Measurements from ENCODE around the gene SLC16A4. TPM values are rescaled to one million over a fixed set of nuclear protein-coding genes. Genes with fewer than 3 reads are reported as not detected.

SLC16A4 gene
- total and polyA plus RNA-seq, 2 of the 8 experiments (the other 6 are each of a cell fraction or from before 2014, with no cell fraction given) = 0.30 to 0.43 TPM

DNA sequence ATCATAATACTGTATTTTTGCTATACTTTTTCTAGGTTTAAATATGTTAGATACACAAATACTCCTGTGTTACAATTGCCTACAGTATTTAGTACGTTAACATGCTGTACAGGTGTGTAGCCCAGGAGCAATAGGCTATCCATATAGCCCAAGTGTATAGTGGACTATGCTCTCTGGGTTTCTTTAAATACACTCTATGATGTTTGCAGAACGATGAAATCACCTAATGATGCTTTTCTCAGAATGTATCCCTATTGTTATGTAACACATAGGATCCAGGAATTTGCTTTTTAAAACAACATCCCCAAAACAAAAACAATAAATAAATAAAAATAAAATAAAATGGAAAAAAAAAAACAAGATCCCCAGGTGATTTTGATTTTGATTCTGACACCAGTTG is 69.8 kb downstream of the SLC16A4 start:
- H3K4me2 ChIP-seq (ENCODE audit: insufficient read depth in 1 of 2, low read depth in 2 of 2, low read length in 2 of 2) = no peak overlapping the region
- no peaks in the 10 kb centered on the region for H3K79me2 ChIP-seq (ENCODE audit: control insufficient read depth in 1 of 2, insufficient read depth in 2 of 2, low read length in 2 of 2)
- DNase-seq (ENCODE audit: low read depth in 1 of 2, low spot score in 2 of 2) (no peak), FAIRE-seq (no peak)
- CTCF ChIA-PET (ENCODE audit: partially characterized antibody) = interaction anchor here (0.6 to 34.1 kb wide), 6 partner anchors 8 to 139 kb away, joined by 3 to 1001 read pairs (median 3); partner anchors contain the start of gene KCNC4
- H3K4me3 ChIP-seq (ENCODE audit: extremely low read depth in 1 of 4, insufficient read depth in 2 of 4, low read depth in 3 of 4, low read length in 4 of 4) = no peak overlapping the region
- no peaks in the 10 kb centered on the region for H3K23me2 ChIP-seq (ENCODE audit: low read depth, low read length)
- POLR2A ChIA-PET (ENCODE audit: partially characterized antibody) = no interaction called here
- H3K27ac ChIP-seq (ENCODE audit: low read depth, low read length) = no peak overlapping the region
- no peak overlapping the region for H3K14ac ChIP-seq (ENCODE audit: insufficient read length)
- no peak overlapping the region for H2AK5ac ChIP-seq (ENCODE audit: low read depth, low read length)
- no peaks in the 10 kb centered on the region for H3K9me3 ChIP-seq (ENCODE audit: insufficient read depth in 2 of 2, low read depth in 1 of 2, low read length in 1 of 2)
- H2BK20ac ChIP-seq (ENCODE audit: low read length) = no peak overlapping the region
- no peak overlapping the region for H2BK5ac ChIP-seq (ENCODE audit: low read depth, low read length)
- H4K20me1 ChIP-seq (replicated peaks in 1 of 2; ENCODE audit: control insufficient read depth in 1 of 2, insufficient read depth in 2 of 2, low read length in 2 of 2) = no peaks in the 10 kb centered on the region
- no peak overlapping the region for H3K9ac ChIP-seq (replicated peaks in 1 of 4; ENCODE audit: extremely low read depth in 1 of 4, low read depth in 3 of 4, low read length in 3 of 4)
- no peak overlapping the region for H2BK12ac ChIP-seq (ENCODE audit: low read depth, low read length)
- H3K18ac ChIP-seq (ENCODE audit: extremely low read depth, low read length) = no peak overlapping the region
- H3K27me3 ChIP-seq (replicated peaks in 1 of 4; ENCODE audit: control insufficient read depth in 3 of 4, extremely low read depth in 1 of 4, insufficient read depth in 3 of 4, low read length in 3 of 4) = no peaks in the 10 kb centered on the region
- no peak overlapping the region for H2BK120ac ChIP-seq (replicated peaks; ENCODE audit: low read depth, low read length)
- no peak overlapping the region for H4K5ac ChIP-seq (ENCODE audit: insufficient read length, low read depth, low read length)
- H4K8ac ChIP-seq (ENCODE audit: extremely low read depth, insufficient read depth, low read length) = no peak overlapping the region
- no peak overlapping the region for H3K23ac ChIP-seq (ENCODE audit: insufficient read length)
- H3K4me1 ChIP-seq (replicated peaks in 1 of 4; ENCODE audit: control insufficient read depth in 3 of 4, insufficient read depth in 4 of 4, low read length in 3 of 4) = no peaks in the 10 kb centered on the region
- no peaks in the 10 kb centered on the region for H3K36me3 ChIP-seq (ENCODE audit: control insufficient read depth in 2 of 4, insufficient read depth in 4 of 4, low read length in 3 of 4)
- H2AFZ ChIP-seq (ENCODE audit: low read length) = no peak overlapping the region
- H2BK15ac ChIP-seq (ENCODE audit: low read length) = no peak overlapping the region
- no peak overlapping the region for H3K56ac ChIP-seq (replicated peaks; ENCODE audit: insufficient read length, low read depth, low read length)
- WGBS, 2 experiments (ENCODE audit: extremely low coverage in 1 of 2, insufficient coverage in 1 of 2, insufficient read length in 1 of 2, insufficient replicate concordance in 2 of 2, low coverage in 1 of 2, low lambda C conversion rate in 2 of 2, missing lambda C conversion rate in 1 of 2) = 86% methylated on average over 2 of the region's 2 CpGs; no CpG with 5 or more reads in 1 of the 2 experiments
- TF ChIP-seq POU5F1 (IDR thresholded peaks at IDR 0.05; ENCODE audit: low read depth, low read length) (no peak), BACH1 (IDR thresholded peaks at IDR 0.05; ENCODE audit: low read length) (no peak), CBX5 (IDR thresholded peaks at IDR 0.05; ENCODE audit: low read depth, low read length) (no peak)
- TF ChIP-seq, protein P1, sequence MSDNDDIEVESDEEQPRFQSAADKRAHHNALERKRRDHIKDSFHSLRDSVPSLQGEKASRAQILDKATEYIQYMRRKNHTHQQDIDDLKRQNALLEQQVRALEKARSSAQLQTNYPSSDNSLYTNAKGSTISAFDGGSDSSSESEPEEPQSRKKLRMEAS (IDR thresholded peaks at IDR 0.05) = no peak
- no peak overlapping the region for H3K4ac ChIP-seq (replicated peaks; ENCODE audit: insufficient read length, low read depth, low read length)
- H3K79me1 ChIP-seq (ENCODE audit: low read depth, low read length) = no peaks in the 10 kb centered on the region
- H4K91ac ChIP-seq (replicated peaks; ENCODE audit: insufficient read length, low read length) = no peak overlapping the region

All from H1 (cell line).